OCI-LY3 (cell line): Measurements from ENCODE around the gene C3orf20.

Experiments
- EZH2phosphoT487 ChIP-seq: fragments of 200-600 bp; shearing (Covaris generic); IDR thresholded peaks from 2 replicates; pipeline ENCODE4 v1.6.1; 2018; ENCODE audit warnings: antibody characterized with exemption, mixed run types, low read depth
- TF ChIP-seq, protein P1 (sequence below): fragments of 200-600, 300-600 bp; sonication (generic); IDR thresholded peaks from 2 replicates; pipeline ENCODE4 v1.5.1; 2014; ENCODE audit warnings: antibody characterized with exemption, low read length, low read depth

DNA sequence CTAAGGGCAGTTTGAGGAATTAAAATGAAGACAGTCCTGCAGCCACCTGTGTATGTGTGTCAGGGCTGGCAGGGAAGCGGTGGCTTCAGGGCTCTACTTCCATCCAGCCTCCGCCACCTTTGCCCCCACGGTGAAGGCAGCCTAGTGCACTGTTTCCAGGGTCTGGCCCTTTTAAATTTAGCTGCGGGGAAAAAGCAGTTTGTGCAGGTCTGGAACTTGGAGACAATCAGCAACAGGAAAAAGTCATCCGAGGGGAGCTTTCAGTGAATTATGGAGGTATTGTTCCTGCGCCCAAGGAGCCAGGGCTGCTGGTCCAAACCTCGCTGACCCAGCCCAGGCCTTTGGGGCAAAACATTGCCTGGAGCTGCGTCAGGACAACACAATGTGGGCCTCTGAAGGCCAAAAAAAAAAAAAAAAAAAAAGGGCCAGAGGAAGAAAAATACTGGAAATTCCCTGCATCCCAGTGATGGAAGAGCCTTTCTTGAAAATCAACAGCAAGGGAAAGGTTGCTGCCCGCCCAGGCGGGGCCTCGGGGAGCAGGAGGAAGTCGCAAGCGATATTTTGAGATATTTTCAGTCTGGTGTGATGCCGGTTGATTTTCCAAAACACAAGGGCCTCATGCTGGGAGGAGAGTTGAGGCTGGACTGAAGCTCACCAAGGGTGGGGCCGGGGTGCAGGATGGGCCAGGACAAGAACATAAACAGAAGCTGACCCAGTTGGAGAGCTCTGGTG is 118.4 kb downstream of the C3orf20 start:
- no peak for TF ChIP-seq EZH2phosphoT487
- TF ChIP-seq, protein P1, sequence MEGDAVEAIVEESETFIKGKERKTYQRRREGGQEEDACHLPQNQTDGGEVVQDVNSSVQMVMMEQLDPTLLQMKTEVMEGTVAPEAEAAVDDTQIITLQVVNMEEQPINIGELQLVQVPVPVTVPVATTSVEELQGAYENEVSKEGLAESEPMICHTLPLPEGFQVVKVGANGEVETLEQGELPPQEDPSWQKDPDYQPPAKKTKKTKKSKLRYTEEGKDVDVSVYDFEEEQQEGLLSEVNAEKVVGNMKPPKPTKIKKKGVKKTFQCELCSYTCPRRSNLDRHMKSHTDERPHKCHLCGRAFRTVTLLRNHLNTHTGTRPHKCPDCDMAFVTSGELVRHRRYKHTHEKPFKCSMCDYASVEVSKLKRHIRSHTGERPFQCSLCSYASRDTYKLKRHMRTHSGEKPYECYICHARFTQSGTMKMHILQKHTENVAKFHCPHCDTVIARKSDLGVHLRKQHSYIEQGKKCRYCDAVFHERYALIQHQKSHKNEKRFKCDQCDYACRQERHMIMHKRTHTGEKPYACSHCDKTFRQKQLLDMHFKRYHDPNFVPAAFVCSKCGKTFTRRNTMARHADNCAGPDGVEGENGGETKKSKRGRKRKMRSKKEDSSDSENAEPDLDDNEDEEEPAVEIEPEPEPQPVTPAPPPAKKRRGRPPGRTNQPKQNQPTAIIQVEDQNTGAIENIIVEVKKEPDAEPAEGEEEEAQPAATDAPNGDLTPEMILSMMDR, result no peak
